OCI-LY1 (cell line): ENCODE data around the gene HEPACAM.
"Not testable (repeated sequence)": the region's sequence is repeated elsewhere in the genome, so short reads cannot be mapped to it uniquely, and the experiment has no call there.

Experiments used
- H2AFZ ChIP-seq: fragments of 200-600 bp; sonication (generic), shearing (Covaris generic); 2 replicates; pipeline ENCODE4 v1.6.0; 2014; ENCODE audit warnings: antibody characterized with exemption, mild to moderate bottlenecking, low read length
- H3F3A ChIP-seq: fragments of 200-600 bp; sonication (generic), shearing (Covaris generic); 2 replicates; pipeline ENCODE4 v1.6.0; 2014; ENCODE audit warnings: mild to moderate bottlenecking, antibody characterized with exemption, low read length, moderate library complexity; ENCODE audit not compliant: insufficient read depth
- H3K27ac ChIP-seq: fragments of 200-600 bp; sonication (generic); 2 replicates; pipeline ENCODE4 v1.5.1; 2014; ENCODE audit warnings: low read length, mixed run types, mild to moderate bottlenecking, low read depth; ENCODE audit not compliant: poor library complexity, severe bottlenecking
- H3K27me3 ChIP-seq: fragments of 200-600 bp; sonication (generic); 2 replicates; pipeline ENCODE4 v1.6.0; 2014; ENCODE audit warnings: antibody characterized with exemption, mild to moderate bottlenecking, low read length, moderate library complexity; ENCODE audit not compliant: insufficient read depth
- H3K36me3 ChIP-seq: fragments of 200-600 bp; sonication (generic); 2 replicates; pipeline ENCODE4 v1.6.1; 2014; ENCODE audit warnings: mild to moderate bottlenecking, antibody characterized with exemption, low read length, moderate library complexity, mixed read lengths; ENCODE audit not compliant: insufficient read depth
- H3K4me1 ChIP-seq: fragments of 200-600 bp; sonication (generic); 2 replicates; pipeline ENCODE4 v1.5.1; 2014; ENCODE audit warnings: mild to moderate bottlenecking, low read length, moderate library complexity; ENCODE audit not compliant: insufficient read depth, severe bottlenecking
- H3K4me2 ChIP-seq: fragments of 200-600 bp; sonication (generic), shearing (Covaris generic); 2 replicates; pipeline ENCODE4 v1.6.1; 2014; ENCODE audit warnings: low read length
- H3K4me3 ChIP-seq: fragments of 200-600 bp; sonication (generic); 2 replicates; pipeline ENCODE4 v1.5.1; 2014; ENCODE audit warnings: low read length, low read depth, mild to moderate bottlenecking, mixed read lengths; ENCODE audit not compliant: poor library complexity, severe bottlenecking
- H3K79me2 ChIP-seq: fragments of 200-600 bp; shearing (Covaris generic); 2 replicates; pipeline ENCODE4 v1.6.1; 2016; ENCODE audit warnings: mixed run types, low read length, mixed read lengths; ENCODE audit not compliant: insufficient read depth
- H3K9ac ChIP-seq: fragments of 200-600 bp; sonication (generic), shearing (Covaris generic); 2 replicates; pipeline ENCODE4 v1.6.1; 2014; ENCODE audit warnings: mild to moderate bottlenecking, low read length, mixed read lengths
- H3K9me2 ChIP-seq: fragments of 200-600 bp; sonication (generic), shearing (Covaris generic); 2 replicates; pipeline ENCODE4 v1.6.1; 2014; ENCODE audit warnings: low read depth, mild to moderate bottlenecking, low read length, mixed read lengths
- H3K9me3 ChIP-seq: fragments of 200-600 bp; shearing (Covaris generic); 2 replicates; pipeline ENCODE4 v1.6.1; 2014; ENCODE audit warnings: low read length, mixed read lengths
- H4K20me1 ChIP-seq: fragments of 200-600 bp; sonication (generic), shearing (Covaris generic); 2 replicates; pipeline ENCODE4 v1.6.0; 2016; ENCODE audit warnings: mild to moderate bottlenecking, low read length; ENCODE audit not compliant: insufficient read depth
- EZH2 ChIP-seq: fragments of 200-600 bp; sonication (generic), shearing (Covaris generic); IDR thresholded peaks from 2 replicates; pipeline ENCODE4 v1.8.0; 2017; ENCODE audit warnings: borderline replicate concordance, mixed run types, mild to moderate bottlenecking, antibody characterized with exemption, low read length, moderate library complexity, mixed read lengths
- TF ChIP-seq, protein P1 (sequence below): fragments of 200-600 bp; sonication (generic), shearing (Covaris generic); IDR thresholded peaks from 2 replicates; pipeline ENCODE4 v1.5.1; 2017; ENCODE audit warnings: mild to moderate bottlenecking, antibody characterized with exemption, low read length, moderate library complexity, mixed read lengths

Gene HEPACAM

GRCh38 chr11:124976531-124976930 lies 40.7 kb upstream of the HEPACAM start:
- H3K9me3 ChIP-seq, result no peaks in the 10 kb centered on the region

GRCh38 chr11:124971810-124972209 lies 36.0 kb upstream of the HEPACAM start:
- Histone ChIP-seq H3K27me3 (no peaks in the 10 kb centered on the region), H3K9me2 (no peaks in the 10 kb centered on the region), H3K36me3 (no peaks in the 10 kb centered on the region), H3K79me2 (no peaks in the 10 kb centered on the region), H3K27ac (no peak overlapping the region), H3K4me1 (no peaks in the 10 kb centered on the region), H4K20me1 (no peaks in the 10 kb centered on the region), H3K9me3 (no peaks in the 10 kb centered on the region), H3K4me3 (no peak overlapping the region), H2AFZ (no peak overlapping the region), H3K4me2 (no peak overlapping the region), H3F3A (no peaks in the 10 kb centered on the region), H3K9ac (no peak overlapping the region)
- TF ChIP-seq, protein P1, sequence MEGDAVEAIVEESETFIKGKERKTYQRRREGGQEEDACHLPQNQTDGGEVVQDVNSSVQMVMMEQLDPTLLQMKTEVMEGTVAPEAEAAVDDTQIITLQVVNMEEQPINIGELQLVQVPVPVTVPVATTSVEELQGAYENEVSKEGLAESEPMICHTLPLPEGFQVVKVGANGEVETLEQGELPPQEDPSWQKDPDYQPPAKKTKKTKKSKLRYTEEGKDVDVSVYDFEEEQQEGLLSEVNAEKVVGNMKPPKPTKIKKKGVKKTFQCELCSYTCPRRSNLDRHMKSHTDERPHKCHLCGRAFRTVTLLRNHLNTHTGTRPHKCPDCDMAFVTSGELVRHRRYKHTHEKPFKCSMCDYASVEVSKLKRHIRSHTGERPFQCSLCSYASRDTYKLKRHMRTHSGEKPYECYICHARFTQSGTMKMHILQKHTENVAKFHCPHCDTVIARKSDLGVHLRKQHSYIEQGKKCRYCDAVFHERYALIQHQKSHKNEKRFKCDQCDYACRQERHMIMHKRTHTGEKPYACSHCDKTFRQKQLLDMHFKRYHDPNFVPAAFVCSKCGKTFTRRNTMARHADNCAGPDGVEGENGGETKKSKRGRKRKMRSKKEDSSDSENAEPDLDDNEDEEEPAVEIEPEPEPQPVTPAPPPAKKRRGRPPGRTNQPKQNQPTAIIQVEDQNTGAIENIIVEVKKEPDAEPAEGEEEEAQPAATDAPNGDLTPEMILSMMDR, result no peak
- no peak for TF ChIP-seq EZH2

More at GRCh38 chr11:124976531-124976930, 40.7 kb upstream of the HEPACAM start:
- Histone ChIP-seq H2AFZ (no peak overlapping the region), H3K4me2 (no peak overlapping the region), H3K27me3 (no peaks in the 10 kb centered on the region), H4K20me1 (no peaks in the 10 kb centered on the region), H3K4me3 (no peak overlapping the region), H3K4me1 (no peaks in the 10 kb centered on the region), H3K27ac (no peak overlapping the region), H3K36me3 (no peaks in the 10 kb centered on the region; the same call in 1 of the 2 replicates), H3K9me2 (no peaks in the 10 kb centered on the region), H3K9ac (no peak overlapping the region), H3F3A (no peaks in the 10 kb centered on the region), H3K79me2 (no peaks in the 10 kb centered on the region)
- no peak for TF ChIP-seq EZH2
- TF ChIP-seq, protein P1, result no peak

DNA sequence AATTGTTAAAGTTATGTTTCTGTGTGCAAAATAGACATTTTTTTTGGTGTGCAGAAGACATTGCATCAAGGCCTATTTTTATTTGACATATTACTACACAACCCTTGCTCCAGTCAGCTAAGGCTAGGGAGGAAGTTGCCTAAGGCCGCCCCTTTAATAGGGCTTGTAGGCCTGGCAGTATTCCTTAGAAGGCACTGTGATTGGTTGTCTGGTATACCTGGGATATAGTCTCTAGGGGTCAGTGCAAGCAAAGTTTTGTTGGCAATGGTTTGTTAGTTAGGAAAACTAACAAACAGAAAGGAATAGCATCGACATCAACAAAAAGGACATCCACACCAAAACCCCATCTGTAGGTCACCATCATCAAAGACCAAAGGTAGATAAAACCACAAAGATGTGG lies 35.1 kb upstream of the HEPACAM start:
- no peaks in the 10 kb centered on the region for H3K4me1 ChIP-seq
- H3K9me3 ChIP-seq, result no peaks in the 10 kb centered on the region
- no peaks in the 10 kb centered on the region for H3K9me2 ChIP-seq
- no peaks in the 10 kb centered on the region for H3F3A ChIP-seq
- no peak overlapping the region for H3K4me3 ChIP-seq
- H3K9ac ChIP-seq, result no peak overlapping the region
- no peaks in the 10 kb centered on the region for H3K27me3 ChIP-seq
- no peaks in the 10 kb centered on the region for H3K36me3 ChIP-seq
- no peaks in the 10 kb centered on the region for H3K79me2 ChIP-seq
- TF ChIP-seq, protein P1, result no peak
- TF ChIP-seq EZH2, result no peak
- no peak overlapping the region for H3K4me2 ChIP-seq
- no peak overlapping the region for H2AFZ ChIP-seq
- H3K27ac ChIP-seq, result no peak overlapping the region
- H4K20me1 ChIP-seq, result no peaks in the 10 kb centered on the region

GRCh38 chr11:124968197-124968596 lies 32.4 kb upstream of the HEPACAM start:
- H3K9me2 ChIP-seq, H3K4me1 ChIP-seq, H2AFZ ChIP-seq, H3K36me3 ChIP-seq, H3K4me2 ChIP-seq, H3K9me3 ChIP-seq, H3K9ac ChIP-seq, H4K20me1 ChIP-seq, H3K27ac ChIP-seq, H3F3A ChIP-seq, H3K79me2 ChIP-seq, H3K27me3 ChIP-seq, H3K4me3 ChIP-seq: not testable (repeated sequence)
